HG02571 (cell line): ENCODE results near the gene ZNF653.

Source experiments
- ATAC-seq: cut with Tn5 transposase; IDR thresholded peaks from one replicate; pipeline ENCODE4 v1.9.1; 2021; ENCODE audit warnings: mild to moderate bottlenecking, moderate library complexity; ENCODE audit not compliant: unreplicated experiment

ZNF653 gene

GRCh38 chr19:11519138-11519537 is 13.5 kb upstream of the ZNF653 start:
- no peak for ATAC-seq

GRCh38 chr19:11513946-11514345 is 8.3 kb upstream of the ZNF653 start:
- no peak for ATAC-seq

GRCh38 chr19:11510444-11510843 is 4.8 kb upstream of the ZNF653 start:
- ATAC-seq, result no peak

DNA sequence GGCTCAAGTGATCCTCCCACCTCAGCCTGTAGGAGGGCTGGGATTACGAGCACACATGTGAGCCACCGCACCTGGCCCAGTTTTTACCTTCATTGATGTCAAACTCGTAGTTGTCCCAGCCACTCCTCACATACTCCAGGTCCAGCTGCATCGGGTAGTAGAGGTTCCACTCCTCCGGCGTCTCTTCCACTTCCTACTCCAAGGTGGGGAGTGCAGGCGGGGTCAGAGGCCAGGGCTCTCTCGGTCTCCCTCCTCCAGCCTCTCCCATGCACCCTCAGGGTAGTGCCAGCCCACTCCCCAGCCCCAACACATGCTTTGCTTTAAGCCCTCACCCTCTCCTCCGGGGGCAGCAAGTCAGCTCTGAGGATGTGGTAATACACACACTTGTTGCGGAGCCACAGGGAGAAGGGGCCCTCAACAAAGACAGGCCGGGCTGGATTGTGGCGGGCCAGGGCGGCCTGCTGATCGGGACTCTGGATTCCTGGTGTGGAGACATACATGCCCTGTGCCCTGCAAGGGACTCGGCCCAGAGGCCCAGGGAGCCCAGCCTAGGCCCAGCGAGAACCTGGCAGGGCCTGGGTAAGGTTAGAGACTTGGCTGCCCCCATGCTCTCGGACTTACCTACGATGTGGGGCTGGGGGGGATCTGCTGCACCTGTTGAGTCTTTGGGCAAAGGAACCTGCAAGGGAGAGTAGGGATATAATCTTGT is 1.9 kb upstream of the ZNF653 start:
- no peak for ATAC-seq

DNA sequence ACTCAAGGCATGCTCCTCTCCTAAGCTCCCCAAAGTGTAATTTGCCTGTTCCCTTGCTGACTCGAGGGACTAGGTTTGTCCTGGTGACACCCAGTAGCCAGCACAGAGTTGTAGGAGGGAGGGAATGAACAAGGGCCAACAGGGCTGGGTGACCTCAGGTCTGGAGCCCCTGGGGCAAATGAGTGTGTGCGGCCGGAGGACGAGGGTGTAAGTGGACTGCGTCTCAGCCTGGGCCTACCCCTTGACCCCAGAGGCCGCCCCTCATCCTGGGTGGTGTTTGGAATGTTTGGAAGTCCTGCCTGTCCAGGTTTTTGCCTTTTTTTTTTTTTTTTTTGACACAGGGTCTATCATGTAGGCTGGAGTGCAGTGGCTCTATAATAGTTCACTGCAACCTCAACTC is 1.3 kb upstream of the ZNF653 start:
- ATAC-seq, result no peak

DNA sequence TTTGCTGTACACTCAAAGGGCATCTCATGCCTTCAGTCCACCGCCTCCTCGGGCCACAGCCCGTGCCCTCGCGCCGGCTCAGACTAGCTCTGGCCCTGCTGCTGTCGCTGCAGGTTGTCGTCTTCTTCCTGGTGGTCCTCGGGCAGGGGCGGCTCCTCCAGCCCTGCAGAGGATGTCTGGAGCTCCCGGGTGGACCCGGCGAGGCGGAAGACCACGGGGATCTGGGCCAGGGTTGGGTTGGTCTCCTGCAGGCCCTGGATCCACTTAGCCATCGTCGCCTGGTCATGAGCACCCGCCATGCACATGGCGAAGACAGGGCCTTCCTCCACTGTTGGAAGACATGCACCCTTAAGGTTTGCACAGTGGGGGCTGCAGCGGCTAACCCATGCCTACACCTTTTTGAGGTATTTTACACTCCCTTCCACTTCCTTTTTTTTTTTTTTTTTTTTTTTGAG is 489 bp upstream of the ZNF653 start:
- ATAC-seq, result peak; percentile 23

- ATAC-seq, result peak; percentile 81
These were observed 571 bp downstream of the ZNF653 start for GRCh38 chr19:11505032-11505503.

DNA sequence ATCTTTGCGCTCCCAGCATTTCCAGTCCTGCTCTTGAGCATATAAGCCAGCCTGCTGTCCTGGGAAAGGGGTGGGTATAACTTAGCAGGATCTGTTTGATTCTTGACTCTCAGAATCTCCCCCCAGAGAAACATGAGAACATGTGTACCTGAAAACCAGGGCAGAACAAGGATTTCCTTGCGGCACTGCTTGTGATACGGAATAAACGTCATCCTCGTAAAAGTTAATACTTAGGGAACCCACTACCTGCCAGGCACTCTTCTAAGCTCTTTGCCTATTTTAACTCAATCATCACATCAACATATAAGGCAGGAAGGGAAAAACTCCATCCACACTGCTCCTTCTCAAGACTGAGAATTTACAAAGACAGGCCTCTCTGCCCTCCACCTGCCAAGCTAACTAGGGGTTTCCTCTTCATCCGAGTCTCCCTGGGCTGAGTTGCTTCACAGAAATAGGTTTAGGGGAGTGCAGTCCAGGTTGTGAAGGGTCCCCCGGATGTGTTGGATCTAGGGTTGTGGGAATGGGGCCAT is 1.1 kb downstream of the ZNF653 start:
- no peak for ATAC-seq

- no peak for ATAC-seq
These were observed 5.7 kb downstream of the ZNF653 start for GRCh38 chr19:11499890-11500420.

- no peak for ATAC-seq
These were observed 6.4 kb downstream of the ZNF653 start for GRCh38 chr19:11499220-11499726.

- ATAC-seq, result no peak
These were observed 9.1 kb downstream of the ZNF653 start for GRCh38 chr19:11496391-11497163.

GRCh38 chr19:11495885-11496284 is 9.8 kb downstream of the ZNF653 start:
- no peak for ATAC-seq

DNA sequence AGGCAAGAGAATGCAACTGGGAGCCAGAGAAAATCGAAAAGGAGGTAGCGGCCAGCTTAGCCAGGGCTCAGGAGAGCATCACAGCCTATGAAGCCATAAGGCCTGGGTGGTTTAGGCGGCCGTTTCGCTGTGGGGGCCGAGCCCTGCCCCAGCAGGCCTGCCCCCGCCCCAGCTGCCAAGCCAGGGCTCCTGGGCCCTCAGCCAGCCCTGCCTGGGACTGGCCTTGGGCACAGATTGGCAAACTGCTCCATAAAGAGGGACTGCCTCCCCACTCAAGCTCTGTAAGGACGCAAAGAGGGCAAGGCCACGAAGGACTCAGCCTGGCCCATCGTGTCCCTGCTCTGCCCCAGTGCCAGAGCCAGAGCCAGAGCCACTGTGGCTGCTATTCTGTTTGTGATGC is 10.2 kb downstream of the ZNF653 start:
- no peak for ATAC-seq

GRCh38 chr19:11494634-11495285 is 10.9 kb downstream of the ZNF653 start:
- ATAC-seq, result no peak

- ATAC-seq, result no peak
These were observed 16.3 kb downstream of the ZNF653 start for GRCh38 chr19:11489378-11489777.

GRCh38 chr19:11486661-11487503 is 18.8 kb downstream of the ZNF653 start:
- no peak for ATAC-seq

- ATAC-seq, result no peak
These were observed 20.3 kb downstream of the ZNF653 start for GRCh38 chr19:11485245-11485837.

DNA sequence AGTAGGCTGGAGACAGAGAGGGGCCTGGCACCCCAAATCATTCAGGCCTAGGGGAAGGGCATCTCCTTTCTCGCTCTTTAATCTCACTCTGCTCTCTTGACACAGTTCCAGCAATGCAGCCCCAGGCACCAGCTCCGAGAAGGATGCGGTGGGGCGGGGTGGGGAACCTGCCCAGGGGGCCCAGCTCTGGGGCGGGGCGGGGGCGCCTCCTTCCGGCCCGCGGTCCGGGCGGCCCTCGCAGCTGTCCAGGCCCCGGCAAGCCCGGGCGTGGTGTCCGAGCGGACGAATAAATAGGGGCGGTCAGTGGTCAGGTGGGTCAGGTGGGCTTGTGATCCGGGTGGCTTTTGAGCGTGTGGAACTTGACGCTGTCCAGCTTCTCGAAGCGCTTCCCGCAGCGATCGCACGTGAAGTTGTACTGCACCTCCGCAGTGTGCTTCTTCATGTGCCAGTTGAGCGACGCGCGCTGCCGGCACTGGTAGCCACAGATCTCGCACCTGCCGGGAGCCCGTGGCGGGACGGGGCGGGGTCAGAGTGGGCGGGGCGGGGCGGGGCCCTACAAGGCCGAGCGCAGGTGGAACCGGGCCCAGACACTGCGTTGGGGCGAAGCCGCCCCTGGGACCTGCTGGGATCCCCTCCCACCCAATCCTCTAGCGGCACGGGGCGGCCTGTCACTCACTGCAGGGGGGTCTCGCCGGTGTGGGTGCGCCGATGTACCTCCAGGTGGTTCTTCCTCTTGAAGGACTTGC is 22.1 kb downstream of the ZNF653 start:
- ATAC-seq, result no peak
